Uterus (tissue), 4 donors: ENCODE data around the gene CEP72. TPM values are rescaled to one million over a fixed set of nuclear protein-coding genes. Genes with fewer than 3 reads are reported as not detected.

ENCODE experiments used
- DNase-seq, 2 donors: peaks; one replicate each; pipeline ENCODE4 v3.0.0-alpha.2; 2019 to 2020
- H3K27ac ChIP-seq, 2 donors: fragments of 200-600 bp; sonication (generic); 1 replicate in 1 of 2; 2 replicates in 1 of 2; pipeline ENCODE4 v1.5.1; 2016 to 2018
- H3K27me3 ChIP-seq, 2 donors: fragments of 200-600 bp; sonication (generic); one replicate each; pipeline ENCODE4 v1.5.1; 2018 to 2019; ENCODE audit warnings: control low read depth in 1 of 2
- H3K36me3 ChIP-seq, 2 donors: fragments of 200-600 bp; sonication (generic); one replicate each; pipeline ENCODE4 v1.5.1; 2019; ENCODE audit warnings: control low read depth in 1 of 2
- H3K4me1 ChIP-seq, 2 donors: fragments of 200-600 bp; sonication (generic); one replicate each; pipeline ENCODE4 v1.5.1; 2018 to 2019; ENCODE audit warnings: control low read depth in 1 of 2
- H3K4me3 ChIP-seq, 2 donors: fragments of 200-600 bp; sonication (generic); 1 replicate in 1 of 2; 2 replicates in 1 of 2; pipeline ENCODE4 v1.5.1; 2018 to 2019; ENCODE audit warnings: mild to moderate bottlenecking in 1 of 2
- H3K9me3 ChIP-seq, 2 donors: fragments of 200-600 bp; sonication (generic); one replicate each; pipeline ENCODE4 v1.5.1; 2019; ENCODE audit warnings: control low read depth in 1 of 2
- POLR2A ChIP-seq, 2 donors: fragments of 450-650 bp; IDR thresholded peaks; one replicate each; pipeline ENCODE4 v1.6.1; 2016; ENCODE audit warnings: antibody characterized with exemption in 2 of 2, mild to moderate bottlenecking in 1 of 2, moderate library complexity in 1 of 2
- intact Hi-C: fragments of 100-400 bp; cut with DNase I; formaldehyde crosslinking; loops from one replicate; pipeline ENCODE4 v1.15.1; 2023; ENCODE audit warnings: low total_unique reads
- total RNA-seq, 4 donors: library from RNA; depleted of rRNA in 3 of 4; stranded (reverse); fragments of >200 nt in 3 of 4; gene quantifications; one replicate each; pipeline versions ENCODE4 v1.1.0 to v1.2.4, GENCODE V29; 2014 to 2023
- TF ChIP-seq, protein P1 (sequence below), 4 experiments: fragments of 200-600 bp in 2 of 4; fragments of 450-650 bp in 2 of 4; sonication (generic) in 2 of 4; IDR thresholded peaks; one replicate each; pipeline ENCODE4 v1.5.1; 2016 to 2019; ENCODE audit warnings: antibody characterized with exemption in 4 of 4, mild to moderate bottlenecking in 2 of 4, moderate library complexity in 1 of 4
- donor health status: DM: yes; HTN: yes; CAD: no.

The CEP72 gene
- total RNA-seq, 4 donors from 2014 or later, result 0.26 to 11.9 (median 4.9) TPM

DNA sequence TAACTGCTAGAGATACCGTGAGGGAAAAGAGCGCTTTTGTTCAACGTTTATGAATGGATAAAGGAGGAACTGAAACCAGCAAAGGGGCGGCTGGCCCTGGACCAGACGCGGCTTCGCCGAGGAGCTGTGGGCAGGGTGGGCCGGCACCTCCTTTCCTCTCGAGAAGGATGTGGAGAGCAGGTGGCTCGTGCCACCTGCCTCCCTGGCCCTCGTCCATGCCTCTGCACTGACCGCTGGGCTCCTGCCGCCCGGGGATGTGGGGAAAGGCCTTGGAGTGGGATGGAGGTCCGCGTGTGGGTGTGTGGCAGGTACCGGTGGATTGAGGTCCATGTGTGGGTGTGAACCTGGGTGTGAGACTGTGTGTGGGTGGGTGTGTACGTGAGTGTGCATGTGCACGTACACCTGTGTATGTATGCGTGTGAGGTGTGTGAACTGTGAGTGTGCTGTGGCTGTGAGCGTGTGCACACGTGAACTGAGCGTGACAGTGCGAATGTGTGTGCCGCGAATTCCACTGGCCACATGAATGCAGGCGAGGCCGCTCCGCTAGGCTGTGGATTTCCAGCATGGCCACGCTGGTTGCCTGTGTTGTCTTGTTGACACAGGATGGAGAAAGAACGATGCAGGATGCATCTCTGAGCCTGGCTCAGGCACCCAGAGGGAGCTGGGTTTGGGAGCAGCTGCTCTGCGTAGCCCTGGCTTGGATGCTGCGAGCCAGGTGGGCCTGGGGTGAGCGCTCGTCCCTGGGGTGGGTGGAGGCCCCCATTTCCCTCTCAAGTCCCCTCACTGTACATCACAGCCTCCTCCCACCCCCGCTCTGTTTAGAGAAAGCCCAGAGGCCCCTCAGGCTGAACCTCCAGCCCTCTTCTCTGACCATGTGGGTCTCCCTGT lies 4.4 kb upstream of the CEP72 start:
- intact Hi-C loops, result no loop called here
- no peak for DNase-seq
- no peak overlapping the region for H3K27ac ChIP-seq
- no peaks in the 10 kb centered on the region for H3K36me3 ChIP-seq
- H3K4me3 ChIP-seq, result no peak overlapping the region
- TF ChIP-seq, protein P1, sequence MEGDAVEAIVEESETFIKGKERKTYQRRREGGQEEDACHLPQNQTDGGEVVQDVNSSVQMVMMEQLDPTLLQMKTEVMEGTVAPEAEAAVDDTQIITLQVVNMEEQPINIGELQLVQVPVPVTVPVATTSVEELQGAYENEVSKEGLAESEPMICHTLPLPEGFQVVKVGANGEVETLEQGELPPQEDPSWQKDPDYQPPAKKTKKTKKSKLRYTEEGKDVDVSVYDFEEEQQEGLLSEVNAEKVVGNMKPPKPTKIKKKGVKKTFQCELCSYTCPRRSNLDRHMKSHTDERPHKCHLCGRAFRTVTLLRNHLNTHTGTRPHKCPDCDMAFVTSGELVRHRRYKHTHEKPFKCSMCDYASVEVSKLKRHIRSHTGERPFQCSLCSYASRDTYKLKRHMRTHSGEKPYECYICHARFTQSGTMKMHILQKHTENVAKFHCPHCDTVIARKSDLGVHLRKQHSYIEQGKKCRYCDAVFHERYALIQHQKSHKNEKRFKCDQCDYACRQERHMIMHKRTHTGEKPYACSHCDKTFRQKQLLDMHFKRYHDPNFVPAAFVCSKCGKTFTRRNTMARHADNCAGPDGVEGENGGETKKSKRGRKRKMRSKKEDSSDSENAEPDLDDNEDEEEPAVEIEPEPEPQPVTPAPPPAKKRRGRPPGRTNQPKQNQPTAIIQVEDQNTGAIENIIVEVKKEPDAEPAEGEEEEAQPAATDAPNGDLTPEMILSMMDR (IDR thresholded peaks at IDR 0.05), result no peak
- no peak for TF ChIP-seq POLR2A (IDR thresholded peaks at IDR 0.05)
- H3K27me3 ChIP-seq, result no peaks in the 10 kb centered on the region
- no peaks in the 10 kb centered on the region for H3K4me1 ChIP-seq
- no peaks in the 10 kb centered on the region for H3K9me3 ChIP-seq

DNA sequence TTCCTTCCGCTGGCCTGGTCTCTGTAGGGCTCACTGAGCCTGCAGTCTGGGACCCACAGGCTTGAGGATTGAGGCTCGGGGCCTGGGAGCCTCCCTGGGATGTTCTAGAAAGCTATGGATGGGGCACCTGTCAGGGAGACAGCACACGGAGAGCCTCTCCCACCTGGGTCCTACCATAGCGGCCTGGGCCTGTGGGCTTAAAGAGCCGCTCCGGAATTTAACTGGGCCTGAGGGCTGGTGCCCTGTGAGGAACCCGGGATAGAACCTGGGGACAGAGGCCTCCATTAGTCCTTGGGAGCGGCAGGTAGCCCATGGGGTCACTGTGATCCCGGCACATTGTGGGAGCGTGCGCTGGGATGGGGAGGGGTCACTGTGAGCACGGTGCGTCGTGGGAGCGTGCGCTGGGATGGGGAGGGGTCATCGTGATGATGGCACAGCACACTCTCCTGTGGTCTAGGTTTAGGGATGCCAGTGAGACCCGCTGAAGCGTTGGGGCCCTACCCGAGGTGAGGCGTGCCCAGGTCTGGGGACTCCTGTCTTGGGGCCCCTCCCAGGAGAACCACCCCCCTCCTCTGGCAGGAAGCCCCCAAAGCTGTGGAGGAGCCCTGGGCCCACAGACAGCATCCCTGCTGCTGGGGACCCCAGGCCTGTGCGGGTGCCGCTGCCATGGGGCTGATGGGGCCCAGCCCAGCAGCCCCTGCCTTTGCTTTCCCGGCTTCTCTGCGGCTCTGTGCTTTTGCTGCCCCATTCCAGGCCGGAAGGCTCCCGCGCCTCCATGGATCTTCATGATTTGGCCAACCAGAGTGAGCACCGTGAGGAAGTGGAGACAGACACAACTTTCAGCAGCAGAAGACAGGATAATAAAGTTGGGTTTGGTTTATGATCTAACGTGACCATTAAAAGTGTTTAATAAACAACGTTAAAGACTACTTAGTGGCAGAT lies 3.4 kb upstream of the CEP72 start:
- H3K27me3 ChIP-seq, result no peaks in the 10 kb centered on the region

DNA sequence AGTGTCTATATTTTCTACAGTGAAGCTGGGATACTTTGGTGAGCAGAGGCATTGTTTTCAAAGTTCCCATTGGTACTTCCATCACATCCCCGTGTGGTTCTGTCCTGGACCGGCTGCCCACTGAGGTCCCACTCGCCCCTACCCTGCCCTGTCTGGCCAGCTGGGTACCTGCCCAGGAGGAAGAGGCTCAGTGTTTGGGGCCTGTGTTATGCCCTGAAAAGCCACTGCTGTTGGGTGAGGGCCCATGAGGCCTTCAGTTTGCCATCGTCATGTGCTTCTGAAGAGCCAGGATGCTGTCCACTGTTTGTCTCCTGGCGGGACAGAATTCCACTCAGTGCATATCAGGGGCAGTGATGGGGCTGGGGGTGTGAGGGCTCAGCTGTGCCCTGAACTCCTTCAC lies 2.6 kb upstream of the CEP72 start:
- H3K27me3 ChIP-seq, result no peaks in the 10 kb centered on the region
- no peak overlapping the region for H3K27ac ChIP-seq
- no peaks in the 10 kb centered on the region for H3K4me1 ChIP-seq
- intact Hi-C loops, result no loop called here
- no peak overlapping the region for H3K4me3 ChIP-seq
- H3K36me3 ChIP-seq, result no peaks in the 10 kb centered on the region
- no peaks in the 10 kb centered on the region for H3K9me3 ChIP-seq
- no peak for DNase-seq
- TF ChIP-seq, protein P1 (IDR thresholded peaks at IDR 0.05), result no peak

More for the DNA sequence above, 3.4 kb upstream of the CEP72 start:
- DNase-seq, result no peak
- H3K36me3 ChIP-seq, result no peaks in the 10 kb centered on the region
- H3K27ac ChIP-seq, result no peak overlapping the region
- intact Hi-C loops, result no loop called here
- no peak overlapping the region for H3K4me3 ChIP-seq
- TF ChIP-seq POLR2A (IDR thresholded peaks at IDR 0.05), result no peak
- TF ChIP-seq, protein P1 (IDR thresholded peaks at IDR 0.05), result no peak
- H3K4me1 ChIP-seq, result no peaks in the 10 kb centered on the region
- H3K9me3 ChIP-seq, result no peaks in the 10 kb centered on the region

DNA sequence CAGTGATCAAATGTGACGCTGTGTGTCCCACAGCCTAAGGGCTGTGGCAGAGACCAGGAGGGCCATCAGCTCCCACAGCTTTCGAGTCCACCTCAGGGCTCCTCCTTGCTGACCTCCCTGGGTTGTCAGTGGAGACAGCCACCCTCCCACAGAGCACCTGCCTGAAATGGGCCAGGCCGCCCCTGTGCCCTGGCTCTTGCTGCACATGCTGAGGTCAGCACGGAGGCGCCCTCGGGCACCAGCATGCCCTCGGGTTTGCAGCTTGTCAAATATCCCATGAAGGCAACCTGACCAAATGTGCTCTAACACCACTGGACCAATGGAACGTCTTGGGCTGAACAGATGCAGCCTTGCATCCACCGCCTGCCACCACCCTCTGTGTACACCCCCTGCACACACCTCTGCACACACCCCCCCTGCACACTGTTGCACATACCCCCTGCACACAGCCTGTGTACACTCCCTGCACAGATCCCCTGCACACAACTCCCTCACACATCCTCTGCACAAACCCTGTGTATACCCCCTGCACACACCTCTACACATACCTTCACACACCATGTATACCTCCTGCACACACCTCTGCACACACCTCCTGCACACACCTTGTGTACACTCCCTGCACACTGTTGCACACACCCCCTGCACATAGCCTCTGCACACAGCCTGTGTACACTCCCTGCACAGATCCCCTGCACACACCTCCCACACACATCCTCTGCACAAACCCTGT lies 2.0 kb upstream of the CEP72 start:
- DNase-seq, result no peak
- Histone ChIP-seq H3K4me1 (no peaks in the 10 kb centered on the region), H3K4me3 (no peak overlapping the region), H3K36me3 (no peaks in the 10 kb centered on the region), H3K27ac (no peak overlapping the region), H3K9me3 (no peaks in the 10 kb centered on the region), H3K27me3 (no peaks in the 10 kb centered on the region)
- TF ChIP-seq POLR2A (IDR thresholded peaks at IDR 0.05), result no peak
- TF ChIP-seq, protein P1 (IDR thresholded peaks at IDR 0.05), result no peak
- intact Hi-C loops, result no loop called here
